DND-41 (cell line): ENCODE data around the gene DUSP7.

ENCODE experiments used
- CTCF ChIP-seq: IDR thresholded peaks from 2 replicates; pipeline ENCODE4 v1.5.1; 2012; ENCODE audit warnings: borderline replicate concordance, low read length, moderate library complexity, mild to moderate bottlenecking; ENCODE audit not compliant: poor library complexity, severe bottlenecking; ENCODE audit errors: extremely low read depth
- EZH2 ChIP-seq: IDR thresholded peaks from 3 replicates; pipeline ENCODE4 v1.6.1; 2012; ENCODE audit warnings: borderline replicate concordance, low read depth, mild to moderate bottlenecking, moderate library complexity, low read length, inconsistent platforms; ENCODE audit not compliant: severe bottlenecking

DNA sequence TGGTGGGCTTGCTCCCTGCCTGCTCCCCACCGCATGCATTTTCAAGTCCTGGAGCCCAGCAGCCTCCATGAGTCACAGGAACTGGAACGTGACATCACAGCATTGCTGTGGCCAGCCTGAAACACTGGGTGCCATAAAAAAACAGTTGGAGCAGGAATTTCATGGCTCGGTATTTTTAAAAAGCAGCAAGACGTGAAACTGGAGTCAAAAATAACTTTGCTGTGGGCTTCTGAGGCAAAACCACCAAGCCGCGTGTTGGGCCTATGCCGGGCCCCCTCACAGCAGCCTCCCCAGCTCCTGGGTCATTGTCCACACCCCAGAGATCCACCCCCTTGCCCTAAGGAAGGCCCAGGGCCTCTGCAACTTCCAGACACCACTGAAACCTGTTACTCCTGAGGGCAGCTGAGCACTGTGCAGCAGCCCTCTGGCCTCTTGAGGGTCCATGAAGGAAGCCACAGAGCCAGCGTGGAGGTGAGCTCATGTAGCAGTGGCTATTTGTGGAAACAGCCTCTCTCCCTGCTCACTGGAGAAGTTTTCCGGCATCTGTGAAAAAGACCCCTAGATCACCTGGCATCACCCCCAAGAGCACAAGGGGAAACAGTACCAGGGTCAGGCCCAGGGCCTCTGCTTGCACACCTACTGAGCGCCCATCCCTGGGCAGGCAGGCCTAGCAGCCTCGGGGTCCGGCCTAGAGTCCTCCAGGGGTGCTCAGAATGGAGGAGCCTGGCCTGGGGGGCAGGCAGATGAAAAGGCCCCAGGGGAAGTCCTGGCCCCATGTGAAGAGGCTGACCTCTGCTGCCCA, 34.0 kb upstream of the DUSP7 start:
- TF ChIP-seq CTCF, result no peak
- TF ChIP-seq EZH2, result no peak
